ENCODE results near the gene KLK12. TPM values are rescaled to one million over a fixed set of nuclear protein-coding genes. Genes with fewer than 3 reads are reported as not detected.

KLK12 gene
- total and polyA plus RNA-seq, 9 of the 15 experiments (the other 6 are each of a cell fraction or from before 2014, with no cell fraction given): not detected

DNA sequence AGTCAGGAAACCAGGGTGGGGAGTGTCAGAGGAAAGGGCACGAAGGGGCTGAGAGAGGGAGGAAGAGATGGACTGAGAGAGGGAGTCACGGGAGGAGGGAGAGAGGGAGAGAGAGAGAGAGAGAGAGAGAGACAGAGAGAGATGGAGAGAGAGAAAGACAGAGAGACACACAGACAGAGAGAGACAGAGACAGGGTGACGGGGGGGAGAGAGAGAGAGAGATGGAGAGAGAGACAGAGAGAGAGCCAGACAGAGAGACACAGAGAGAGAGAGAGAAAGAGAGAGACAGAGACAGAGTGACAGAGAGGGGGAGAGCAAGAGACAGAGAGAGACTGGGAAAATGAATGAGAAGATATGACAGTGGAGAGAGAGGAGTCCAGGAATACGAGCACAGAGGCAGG lies 48.4 kb upstream of the KLK12 start:
- WGBS (ENCODE audit: insufficient coverage, low coverage, missing lambda C conversion rate): 0% methylated on average over 1 of the region's 4 CpGs
- H3K4me2 ChIP-seq (ENCODE audit: insufficient read depth, low read length): no peak overlapping the region
- no peaks in the 10 kb centered on the region for H3K9me1 ChIP-seq (ENCODE audit: control insufficient read depth, insufficient read depth, low read length)
- intact Hi-C loops (cut with micrococcal nuclease): no loop called here
- peaks cover 0 to 10% of the 10 kb centered on the region in 2 experiments; a peak in 2 of 5 replicates for H3K4me1 ChIP-seq (replicated peaks in 1 of 2; ENCODE audit: control insufficient read depth in 2 of 2, insufficient read depth in 2 of 2, low read length in 2 of 2)
- DNase-seq (ENCODE audit: extremely low read depth in 1 of 4, low spot score in 3 of 4) (no peak), ATAC-seq (no peak), FAIRE-seq (no peak)
- peaks cover 23 to 78% of the 10 kb centered on the region in 2 experiments; a peak in 4 of 5 replicates for H3K27me3 ChIP-seq (ENCODE audit: control insufficient read depth in 2 of 2, insufficient read depth in 2 of 2, low read length in 2 of 2)
- no peaks in the 10 kb centered on the region for H3K9me3 ChIP-seq (replicated peaks; ENCODE audit: control insufficient read depth, insufficient read depth, low read depth, low read length)
- no peak overlapping the region for H3K9ac ChIP-seq (ENCODE audit: insufficient read depth in 1 of 2, low read depth in 2 of 2, low read length in 2 of 2)
- no TSS peak for BruUV-seq (replicated peaks)
- H3K79me2 ChIP-seq (ENCODE audit: control insufficient read depth, insufficient read depth, low read length): no peaks in the 10 kb centered on the region
- no peak overlapping the region for H3K27ac ChIP-seq (ENCODE audit: extremely low read depth, low read depth, low read length)
- no peaks in the 10 kb centered on the region for H3K36me3 ChIP-seq (ENCODE audit: control insufficient read depth, insufficient read depth, low read length)
- in situ Hi-C loops (cut with MboI): no loop called here
- CTCF ChIA-PET (ENCODE audit: low intra/inter-chr PET ratio): no interaction called here
- POLR2A ChIA-PET: no interaction called here
- no peak overlapping the region for H3K4me3 ChIP-seq
- no peak overlapping the region for H2AFZ ChIP-seq (ENCODE audit: low read depth, low read length)
- TF ChIP-seq, protein P1, sequence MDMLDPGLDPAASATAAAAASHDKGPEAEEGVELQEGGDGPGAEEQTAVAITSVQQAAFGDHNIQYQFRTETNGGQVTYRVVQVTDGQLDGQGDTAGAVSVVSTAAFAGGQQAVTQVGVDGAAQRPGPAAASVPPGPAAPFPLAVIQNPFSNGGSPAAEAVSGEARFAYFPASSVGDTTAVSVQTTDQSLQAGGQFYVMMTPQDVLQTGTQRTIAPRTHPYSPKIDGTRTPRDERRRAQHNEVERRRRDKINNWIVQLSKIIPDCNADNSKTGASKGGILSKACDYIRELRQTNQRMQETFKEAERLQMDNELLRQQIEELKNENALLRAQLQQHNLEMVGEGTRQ (CRISPR knock-in tag; IDR thresholded peaks at IDR 0.05): no peak
- TF ChIP-seq FIP1L1 (IDR thresholded peaks at IDR 0.05; ENCODE audit: low read depth, low read length, poor library complexity, severe bottlenecking) (no peak), HDGF (IDR thresholded peaks at IDR 0.05) (no peak), ZFP1 (CRISPR knock-in tag; IDR thresholded peaks at IDR 0.05) (no peak), PRPF4 (IDR thresholded peaks at IDR 0.05; ENCODE audit: insufficient read depth, low read depth, low read length, poor library complexity, severe bottlenecking) (no peak), ZNF280B (CRISPR knock-in tag; IDR thresholded peaks at IDR 0.05) (no peak), ZNF444 (CRISPR knock-in tag; IDR thresholded peaks at IDR 0.05) (no peak), CREB3L1 (IDR thresholded peaks at IDR 0.05; ENCODE audit: borderline replicate concordance, low read depth) (no peak), STAT5A (IDR thresholded peaks at IDR 0.05; ENCODE audit: borderline replicate concordance, low read length) (no peak), SMARCA5 (IDR thresholded peaks at IDR 0.05) (no peak), KLF1 (tag; IDR thresholded peaks at IDR 0.05) (no peak), MCM3 (IDR thresholded peaks at IDR 0.05) (no peak)
- TF ChIP-seq, protein P2, sequence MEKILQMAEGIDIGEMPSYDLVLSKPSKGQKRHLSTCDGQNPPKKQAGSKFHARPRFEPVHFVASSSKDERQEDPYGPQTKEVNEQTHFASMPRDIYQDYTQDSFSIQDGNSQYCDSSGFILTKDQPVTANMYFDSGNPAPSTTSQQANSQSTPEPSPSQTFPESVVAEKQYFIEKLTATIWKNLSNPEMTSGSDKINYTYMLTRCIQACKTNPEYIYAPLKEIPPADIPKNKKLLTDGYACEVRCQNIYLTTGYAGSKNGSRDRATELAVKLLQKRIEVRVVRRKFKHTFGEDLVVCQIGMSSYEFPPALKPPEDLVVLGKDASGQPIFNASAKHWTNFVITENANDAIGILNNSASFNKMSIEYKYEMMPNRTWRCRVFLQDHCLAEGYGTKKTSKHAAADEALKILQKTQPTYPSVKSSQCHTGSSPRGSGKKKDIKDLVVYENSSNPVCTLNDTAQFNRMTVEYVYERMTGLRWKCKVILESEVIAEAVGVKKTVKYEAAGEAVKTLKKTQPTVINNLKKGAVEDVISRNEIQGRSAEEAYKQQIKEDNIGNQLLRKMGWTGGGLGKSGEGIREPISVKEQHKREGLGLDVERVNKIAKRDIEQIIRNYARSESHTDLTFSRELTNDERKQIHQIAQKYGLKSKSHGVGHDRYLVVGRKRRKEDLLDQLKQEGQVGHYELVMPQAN (IDR thresholded peaks at IDR 0.05; ENCODE audit: borderline replicate concordance): no peak
- H4K20me1 ChIP-seq (replicated peaks; ENCODE audit: control insufficient read depth, insufficient read depth, low read length): no peaks in the 10 kb centered on the region; the same call in 1 of the 2 replicates

Data from K562 (cell line).